DND-41 (cell line): ENCODE data around the gene RPS19.

ENCODE experiments used
- ATAC-seq: fragments of 200-7000 bp; cut with Tn5 transposase; 3 replicates; pipeline ENCODE4 v1.9.1; 2021; ENCODE audit warnings: low read depth; ENCODE audit not compliant: insufficient read depth
- DNase-seq: peaks from one replicate; pipeline ENCODE4 v3.0.0-alpha.2; 2020
- H2AFZ ChIP-seq: 2 replicates; pipeline ENCODE4 v1.6.0; 2012; ENCODE audit warnings: low read depth, low read length
- H3K27ac ChIP-seq: 2 replicates; pipeline ENCODE4 v1.5.1; 2012; ENCODE audit warnings: low read length, inconsistent platforms
- H3K27me3 ChIP-seq: fragments of 200-600 bp; sonication (generic); 2 replicates; pipeline ENCODE4 v1.6.0; 2012; ENCODE audit warnings: low read length, mild to moderate bottlenecking, inconsistent platforms; ENCODE audit not compliant: insufficient read depth, poor library complexity
- H3K36me3 ChIP-seq: 2 replicates; pipeline ENCODE4 v1.5.1; 2012; ENCODE audit warnings: low read length, inconsistent platforms; ENCODE audit not compliant: insufficient read depth
- H3K4me1 ChIP-seq: 2 replicates; pipeline ENCODE4 v1.5.1; 2012; ENCODE audit warnings: mild to moderate bottlenecking, low read length; ENCODE audit not compliant: insufficient read depth
- H3K4me2 ChIP-seq: 2 replicates; pipeline ENCODE4 v1.6.0; 2012; ENCODE audit warnings: mild to moderate bottlenecking, moderate library complexity, low read length, inconsistent platforms; ENCODE audit not compliant: insufficient read depth
- H3K4me3 ChIP-seq, 2 experiments: fragments of 200-600 bp in 1 of 2; shearing (Covaris generic) in 1 of 2; 2 replicates each; pipeline ENCODE4 v1.5.1; 2012 to 2016; ENCODE audit warnings: inconsistent platforms in 2 of 2, low read length in 2 of 2, mild to moderate bottlenecking in 2 of 2, low read depth in 1 of 2, moderate library complexity in 1 of 2
- H3K79me2 ChIP-seq: 2 replicates; pipeline ENCODE4 v1.6.0; 2012; ENCODE audit warnings: low read length, inconsistent platforms; ENCODE audit not compliant: insufficient read depth
- H3K9ac ChIP-seq: 2 replicates; pipeline ENCODE4 v1.6.0; 2012; ENCODE audit warnings: low read depth, mild to moderate bottlenecking, inconsistent platforms, low read length, moderate library complexity
- H3K9me3 ChIP-seq: 2 replicates; pipeline ENCODE4 v1.5.1; 2012; ENCODE audit warnings: low read length, moderate library complexity, mild to moderate bottlenecking, inconsistent platforms; ENCODE audit not compliant: insufficient read depth, severe bottlenecking
- H4K20me1 ChIP-seq: 2 replicates; pipeline ENCODE4 v1.6.0; 2012; ENCODE audit warnings: low read length; ENCODE audit not compliant: insufficient read depth
- EZH2 ChIP-seq: IDR thresholded peaks from 3 replicates; pipeline ENCODE4 v1.6.1; 2012; ENCODE audit warnings: borderline replicate concordance, low read depth, mild to moderate bottlenecking, moderate library complexity, low read length, inconsistent platforms; ENCODE audit not compliant: severe bottlenecking
- TF ChIP-seq, protein P1 (sequence below): IDR thresholded peaks from 2 replicates; pipeline ENCODE4 v1.5.1; 2012; ENCODE audit warnings: borderline replicate concordance, low read length, moderate library complexity, mild to moderate bottlenecking; ENCODE audit not compliant: poor library complexity, severe bottlenecking; ENCODE audit errors: extremely low read depth

RPS19 gene

DNA sequence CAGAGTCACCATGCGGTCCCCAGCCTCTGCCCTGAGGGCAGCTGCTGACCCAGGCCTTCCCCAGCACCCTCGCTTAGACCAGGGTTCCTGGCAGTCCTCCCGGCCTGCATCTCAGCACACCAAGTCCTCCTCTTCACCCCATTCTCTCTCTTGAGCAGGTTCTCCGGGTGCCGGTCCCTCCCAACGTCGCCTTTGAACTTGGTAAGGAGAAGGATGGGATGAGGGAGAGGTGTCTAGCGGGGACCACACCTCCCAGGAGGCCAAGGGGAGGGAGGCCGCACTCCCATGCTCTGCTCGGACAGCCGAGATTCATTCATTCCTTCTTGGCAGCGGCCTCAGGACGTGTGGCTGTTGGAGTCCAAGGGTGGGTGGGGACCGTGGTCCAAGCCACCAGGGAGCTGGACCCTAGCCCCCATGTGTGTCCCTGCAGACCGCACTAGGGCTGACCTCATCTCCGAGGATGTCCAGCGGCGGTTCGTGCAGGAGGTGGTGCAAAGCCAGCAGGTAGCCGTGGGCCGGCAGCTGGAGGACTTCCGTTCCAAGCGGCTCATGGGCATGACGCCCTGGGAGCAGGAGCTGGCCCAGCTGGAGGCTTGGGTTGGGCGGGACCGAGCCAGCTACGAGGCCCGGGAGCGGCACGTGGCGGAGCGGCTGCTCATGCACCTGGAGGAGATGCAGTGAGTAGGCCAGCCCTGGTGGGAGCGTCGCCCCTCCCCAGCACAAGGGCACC lies 32.3 kb downstream of the RPS19 start:
- no peak for TF ChIP-seq EZH2
- TF ChIP-seq, protein P1, sequence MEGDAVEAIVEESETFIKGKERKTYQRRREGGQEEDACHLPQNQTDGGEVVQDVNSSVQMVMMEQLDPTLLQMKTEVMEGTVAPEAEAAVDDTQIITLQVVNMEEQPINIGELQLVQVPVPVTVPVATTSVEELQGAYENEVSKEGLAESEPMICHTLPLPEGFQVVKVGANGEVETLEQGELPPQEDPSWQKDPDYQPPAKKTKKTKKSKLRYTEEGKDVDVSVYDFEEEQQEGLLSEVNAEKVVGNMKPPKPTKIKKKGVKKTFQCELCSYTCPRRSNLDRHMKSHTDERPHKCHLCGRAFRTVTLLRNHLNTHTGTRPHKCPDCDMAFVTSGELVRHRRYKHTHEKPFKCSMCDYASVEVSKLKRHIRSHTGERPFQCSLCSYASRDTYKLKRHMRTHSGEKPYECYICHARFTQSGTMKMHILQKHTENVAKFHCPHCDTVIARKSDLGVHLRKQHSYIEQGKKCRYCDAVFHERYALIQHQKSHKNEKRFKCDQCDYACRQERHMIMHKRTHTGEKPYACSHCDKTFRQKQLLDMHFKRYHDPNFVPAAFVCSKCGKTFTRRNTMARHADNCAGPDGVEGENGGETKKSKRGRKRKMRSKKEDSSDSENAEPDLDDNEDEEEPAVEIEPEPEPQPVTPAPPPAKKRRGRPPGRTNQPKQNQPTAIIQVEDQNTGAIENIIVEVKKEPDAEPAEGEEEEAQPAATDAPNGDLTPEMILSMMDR, result no peak
- ATAC-seq, result no peak
- H4K20me1 ChIP-seq, result peaks cover 62% of the 10 kb centered on the region

DNA sequence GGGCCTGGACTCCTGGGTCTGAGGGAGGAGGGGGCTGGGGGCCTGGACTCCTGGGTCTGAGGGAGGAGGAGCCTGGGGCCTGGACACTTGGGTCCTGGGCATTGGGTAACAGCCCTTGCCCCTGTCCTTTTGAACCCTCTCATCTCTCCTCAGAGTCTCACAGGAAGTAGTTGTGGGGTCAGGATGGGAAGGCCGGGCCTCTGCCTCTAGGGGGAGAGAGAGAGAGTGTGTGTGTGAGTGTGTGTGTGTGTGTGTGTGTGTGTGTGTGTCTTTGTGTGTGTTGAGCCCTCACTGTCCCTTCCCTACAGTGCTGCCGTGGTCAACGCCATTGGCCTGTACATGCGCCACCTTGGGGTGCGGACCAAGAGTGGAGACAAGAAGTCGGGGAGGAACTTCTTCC lies 33.8 kb downstream of the RPS19 start:
- peaks cover 63% of the 10 kb centered on the region for H4K20me1 ChIP-seq
- H3K4me1 ChIP-seq, result peaks cover 20% of the 10 kb centered on the region
- 0 out of 2 replicates have a peak overlapping the region, but pooled peaks have one; percentile 31 for H3K27ac ChIP-seq
- no peak overlapping the region for H3K9ac ChIP-seq
- TF ChIP-seq, protein P1, result peak; percentile 54
- TF ChIP-seq EZH2, result no peak
- no peak overlapping the region for H2AFZ ChIP-seq
- H3K79me2 ChIP-seq, result peaks cover 71% of the 10 kb centered on the region
- H3K9me3 ChIP-seq, result no peaks in the 10 kb centered on the region
- no peaks in the 10 kb centered on the region for H3K27me3 ChIP-seq
- H3K4me2 ChIP-seq, result no peak overlapping the region
- peak; percentile 51 for DNase-seq
- H3K4me3 ChIP-seq, result no peak overlapping the region
- H3K36me3 ChIP-seq, result peaks cover 91% of the 10 kb centered on the region
- peak; percentile 57 for ATAC-seq

More for the DNA sequence above, 32.3 kb downstream of the RPS19 start:
- Histone ChIP-seq H3K4me2 (no peak overlapping the region), H3K9me3 (no peaks in the 10 kb centered on the region), H3K27me3 (no peaks in the 10 kb centered on the region), H3K36me3 (peaks cover 89% of the 10 kb centered on the region), H3K9ac (no peak overlapping the region), H3K79me2 (peaks cover 78% of the 10 kb centered on the region), H3K27ac (peak overlapping the region; percentile 54), H3K4me1 (peaks cover 35% of the 10 kb centered on the region), H2AFZ (no peak overlapping the region), H3K4me3 (no peak overlapping the region)
- DNase-seq, result no peak

DNA sequence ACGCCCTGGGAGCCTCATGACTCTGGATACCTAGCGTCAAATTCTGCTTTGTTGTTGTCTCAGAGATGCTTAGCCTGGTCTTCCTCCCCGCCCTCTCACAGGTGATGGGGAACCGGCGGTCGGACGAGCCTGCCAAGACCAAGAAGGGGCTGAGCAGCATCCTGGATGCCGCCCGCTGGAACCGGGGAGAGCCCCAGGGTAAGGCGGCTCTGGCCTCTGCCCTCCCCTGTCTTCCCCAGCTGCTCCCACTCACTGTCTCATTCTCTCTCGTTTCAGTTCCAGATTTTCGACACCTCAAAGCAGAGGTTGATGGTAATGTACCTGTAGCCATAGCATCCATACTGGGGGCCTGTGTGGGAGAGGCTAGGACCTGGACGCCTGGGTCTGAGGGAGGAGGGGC lies 34.3 kb downstream of the RPS19 start:
- peaks cover 16% of the 10 kb centered on the region; the same call in 1 of the 2 replicates for H3K4me1 ChIP-seq
- H3K4me3 ChIP-seq, result no peak overlapping the region
- H3K4me2 ChIP-seq, result no peak overlapping the region
- TF ChIP-seq, protein P1, result no peak
- no peak for TF ChIP-seq EZH2
- H2AFZ ChIP-seq, result no peak overlapping the region
- H4K20me1 ChIP-seq, result peaks cover 58% of the 10 kb centered on the region
- no peak overlapping the region for H3K9ac ChIP-seq
- no peak overlapping the region for H3K27ac ChIP-seq
- H3K9me3 ChIP-seq, result no peaks in the 10 kb centered on the region
- H3K27me3 ChIP-seq, result no peaks in the 10 kb centered on the region
- H3K36me3 ChIP-seq, result peaks cover 91% of the 10 kb centered on the region
- H3K79me2 ChIP-seq, result peaks cover 69% of the 10 kb centered on the region
- DNase-seq, result no peak
- no peak for ATAC-seq
